Endothelial cell of umbilical vein (primary cell): ENCODE measurements around the gene MAP4K3. TPM values are rescaled to one million over a fixed set of nuclear protein-coding genes. Genes with fewer than 3 reads are reported as not detected.

Experiments
- BruUV-seq: library from RNA; stranded (reverse); fragments of 400-500 nt; replicated peaks from 2 replicates; lab custom pipeline; 2021; lab: Mats Ljungman, UMichigan
- CTCF ChIA-PET: fragments of 300-600, 350-600 bp; sonication (Branson Sonifier 250); formaldehyde crosslinking; loops from one replicate; lab custom pipeline; 2021; ENCODE audit warnings: antibody characterized with exemption, inconsistent platforms; lab: Charles Lee
- POLR2A ChIA-PET: fragments of 300-600, 350-600 bp; sonication (Branson Sonifier 250); formaldehyde crosslinking; loops from one replicate; lab custom pipeline; 2021; ENCODE audit warnings: antibody characterized with exemption, inconsistent platforms; lab: Charles Lee
- DNase-seq: peaks from one replicate; pipeline ENCODE4 v3.0.0-alpha.2; 2011; ENCODE audit warnings: low read depth, low spot score
- FAIRE-seq: peaks from 2 replicates; lab custom pipeline; 2011; peaks lifted over from hg19 to GRCh38; lab: Jason Lieb, UNC
- H2AFZ ChIP-seq: 2 replicates; pipeline ENCODE4 v1.6.0; 2012; ENCODE audit warnings: low read depth, low read length, control low read depth, inconsistent platforms
- H3K27ac ChIP-seq: 2 replicates; pipeline ENCODE4 v1.5.1; 2011; ENCODE audit warnings: low read depth, mild to moderate bottlenecking, control low read depth, low read length, moderate library complexity; ENCODE audit not compliant: insufficient read depth
- H3K27me3 ChIP-seq, 2 experiments: 2 replicates each; pipeline versions ENCODE4 v1.6.0 to v1.6.1; 2011; ENCODE audit warnings: low read length in 2 of 2, mixed read lengths in 1 of 2; ENCODE audit not compliant: control insufficient read depth in 2 of 2, insufficient read depth in 2 of 2
- H3K36me3 ChIP-seq, 2 experiments: 2 replicates in 1 of 2; 3 replicates in 1 of 2; pipeline ENCODE4 v1.5.1; 2011; ENCODE audit warnings: low read length in 2 of 2, mild to moderate bottlenecking in 1 of 2, moderate library complexity in 1 of 2; ENCODE audit not compliant: control insufficient read depth in 2 of 2, insufficient read depth in 2 of 2; ENCODE audit errors: extremely low read depth in 1 of 2
- H3K4me1 ChIP-seq: 3 replicates; pipeline ENCODE4 v1.5.1; 2011; ENCODE audit warnings: mild to moderate bottlenecking, low read length; ENCODE audit not compliant: control insufficient read depth, insufficient read depth; ENCODE audit errors: extremely low read depth
- H3K4me2 ChIP-seq: 2 replicates; pipeline ENCODE4 v1.6.1; 2011; ENCODE audit warnings: low read length, control low read depth, mixed read lengths; ENCODE audit not compliant: insufficient read depth
- H3K4me3 ChIP-seq, 3 experiments: fragments of 200-600 bp in 1 of 3; sonication (generic), shearing (Covaris generic) in 1 of 3; replicated peaks in 1 of 3; 2 replicates each; pipeline ENCODE4 v1.5.1; 2011 to 2016; ENCODE audit warnings: control low read depth in 3 of 3, low read length in 3 of 3, mild to moderate bottlenecking in 2 of 3, inconsistent platforms in 1 of 3, low read depth in 1 of 3, moderate library complexity in 1 of 3; ENCODE audit not compliant: insufficient read depth in 1 of 3
- H3K79me2 ChIP-seq: 2 replicates; pipeline ENCODE4 v1.6.0; 2012; ENCODE audit warnings: low read length, inconsistent platforms; ENCODE audit not compliant: control insufficient read depth, insufficient read depth
- H3K9ac ChIP-seq: replicated peaks from 2 replicates; pipeline ENCODE3; 2011; ENCODE audit warnings: low read length, control low read depth; ENCODE audit not compliant: insufficient read depth; ENCODE audit errors: extremely low read depth
- H3K9me1 ChIP-seq: replicated peaks from 3 replicates; pipeline ENCODE4 v1.6.0; 2011; ENCODE audit warnings: mild to moderate bottlenecking, low read length; ENCODE audit not compliant: control insufficient read depth, insufficient read depth; ENCODE audit errors: extremely low read depth
- H3K9me3 ChIP-seq: replicated peaks from 2 replicates; pipeline ENCODE4 v1.5.1; 2012; ENCODE audit warnings: low read length, inconsistent platforms; ENCODE audit not compliant: control insufficient read depth, insufficient read depth
- H4K20me1 ChIP-seq: replicated peaks from 2 replicates; pipeline ENCODE3; 2011; ENCODE audit warnings: mild to moderate bottlenecking, low read length; ENCODE audit not compliant: control insufficient read depth, insufficient read depth; ENCODE audit errors: extremely low read depth
- EZH2 ChIP-seq: IDR thresholded peaks from 2 replicates; pipeline ENCODE4 v1.6.1; 2012; ENCODE audit warnings: borderline replicate concordance, low read depth, mild to moderate bottlenecking, moderate library complexity, low read length, inconsistent platforms; ENCODE audit not compliant: severe bottlenecking
- FOS ChIP-seq: IDR thresholded peaks from 2 replicates; pipeline ENCODE4 v1.6.1; 2011; ENCODE audit warnings: mild to moderate bottlenecking, low read length, moderate library complexity, borderline replicate concordance; ENCODE audit not compliant: insufficient read depth
- GATA2 ChIP-seq: IDR thresholded peaks from 2 replicates; pipeline ENCODE4 v1.7.0; 2011; ENCODE audit warnings: low read depth, mild to moderate bottlenecking, moderate library complexity, mixed read lengths, low read length; ENCODE audit not compliant: insufficient read length, insufficient read depth
- JUN ChIP-seq: IDR thresholded peaks from 2 replicates; pipeline ENCODE4 v1.6.1; 2011; ENCODE audit warnings: borderline replicate concordance, low read depth; ENCODE audit not compliant: insufficient read length, insufficient read depth
- MYC ChIP-seq: IDR thresholded peaks from one replicate; pipeline ENCODE4 v1.6.1; 2011; ENCODE audit warnings: mild to moderate bottlenecking, low read depth, low read length
- POLR2A ChIP-seq: IDR thresholded peaks from 2 replicates; pipeline ENCODE4 v1.6.1; 2012; ENCODE audit warnings: low read depth, mild to moderate bottlenecking, control low read depth, low read length
- POLR2AphosphoS5 ChIP-seq: IDR thresholded peaks from 2 replicates; pipeline ENCODE4 v1.6.1; 2012; ENCODE audit warnings: low read depth, mild to moderate bottlenecking, control low read depth, low read length, moderate library complexity; ENCODE audit not compliant: insufficient read depth
- dilution Hi-C: fragments of 300-500 bp; cut with MboI; formaldehyde crosslinking; loops from one replicate; pipeline ENCODE4 v1.15.0; 2019; ENCODE audit warnings: low sequenced_read_pairs; ENCODE audit not compliant: extremely low pct_ligation_motif_present
- intact Hi-C: fragments of 100-400 bp; cut with micrococcal nuclease; formaldehyde crosslinking; loops from one replicate; pipeline ENCODE4 v1.10.0; 2022
- polyA plus RNA-seq, 4 experiments: library from polyadenylated mRNA; depleted of rRNA in 3 of 4; stranded (reverse) in 3 of 4; unstranded in 1 of 4; fragments of >200 nt; gene quantifications; 2 replicates each; pipeline versions ENCODE4 v1.2.1 to v1.2.3, GENCODE V29; 2011 to 2012; ENCODE audit warnings: missing spikeins in 1 of 4
- total RNA-seq: library from RNA; stranded (reverse); gene quantifications from 2 replicates; pipeline ENCODE4 v1.2.3, GENCODE V29; 2021
- TF ChIP-seq, protein P1 (sequence below), 2 donors: IDR thresholded peaks; 1 replicate in 1 of 2; 2 replicates in 1 of 2; pipeline ENCODE4 v1.5.1; 2011; ENCODE audit warnings: low read length in 2 of 2, mild to moderate bottlenecking in 2 of 2, moderate library complexity in 2 of 2, control low read depth in 1 of 2, inconsistent platforms in 1 of 2, low read depth in 1 of 2; ENCODE audit not compliant: insufficient read depth in 1 of 2; ENCODE audit errors: extremely low read depth in 1 of 2
- TF ChIP-seq, protein P2 (sequence below): IDR thresholded peaks from 2 replicates; pipeline ENCODE4 v1.6.1; 2011; ENCODE audit not compliant: insufficient read depth, insufficient read length

MAP4K3 gene
- total and polyA plus RNA-seq, 2 donors (not counting 3 experiments of a cell fraction or from before 2014, with no cell fraction given), result 8.0 to 45.9 TPM

DNA sequence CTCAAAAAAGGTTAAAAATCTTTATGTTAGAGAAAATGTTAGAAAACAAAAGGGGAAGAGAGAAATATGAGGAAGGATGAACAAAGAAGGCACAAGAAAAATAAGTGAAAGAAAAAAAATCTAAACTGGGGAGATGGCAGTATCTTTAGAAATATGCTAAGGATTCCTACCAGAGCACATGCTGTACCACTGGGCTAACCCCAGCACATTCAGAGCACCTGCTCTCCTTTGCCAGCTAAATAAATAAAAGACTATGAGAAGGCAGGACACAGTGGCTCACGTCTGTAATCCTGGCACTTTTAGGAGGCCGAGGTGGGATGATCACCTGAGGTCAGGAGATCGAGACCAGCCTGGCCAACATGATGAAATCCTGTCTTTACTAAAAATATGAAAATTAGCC lies 101.2 kb downstream of the MAP4K3 start:
- Histone ChIP-seq H2AFZ (no peak overlapping the region), H3K27me3 (no peaks in the 10 kb centered on the region), H3K36me3 (no peaks in the 10 kb centered on the region), H3K4me1 (no peaks in the 10 kb centered on the region), H3K4me2 (no peak overlapping the region), H3K27ac (no peak overlapping the region), H3K9me1 (no peaks in the 10 kb centered on the region), H4K20me1 (no peaks in the 10 kb centered on the region), H3K4me3 (no peak overlapping the region), H3K9me3 (no peaks in the 10 kb centered on the region), H3K9ac (no peak overlapping the region), H3K79me2 (peaks cover 5% of the 10 kb centered on the region)
- dilution Hi-C loops (no loop called here), intact Hi-C loops (no loop called here)
- TF ChIP-seq MYC (no peak), POLR2AphosphoS5 (no peak), GATA2 (no peak), JUN (no peak), FOS (no peak), POLR2A (no peak), EZH2 (no peak)
- TF ChIP-seq, protein P1, sequence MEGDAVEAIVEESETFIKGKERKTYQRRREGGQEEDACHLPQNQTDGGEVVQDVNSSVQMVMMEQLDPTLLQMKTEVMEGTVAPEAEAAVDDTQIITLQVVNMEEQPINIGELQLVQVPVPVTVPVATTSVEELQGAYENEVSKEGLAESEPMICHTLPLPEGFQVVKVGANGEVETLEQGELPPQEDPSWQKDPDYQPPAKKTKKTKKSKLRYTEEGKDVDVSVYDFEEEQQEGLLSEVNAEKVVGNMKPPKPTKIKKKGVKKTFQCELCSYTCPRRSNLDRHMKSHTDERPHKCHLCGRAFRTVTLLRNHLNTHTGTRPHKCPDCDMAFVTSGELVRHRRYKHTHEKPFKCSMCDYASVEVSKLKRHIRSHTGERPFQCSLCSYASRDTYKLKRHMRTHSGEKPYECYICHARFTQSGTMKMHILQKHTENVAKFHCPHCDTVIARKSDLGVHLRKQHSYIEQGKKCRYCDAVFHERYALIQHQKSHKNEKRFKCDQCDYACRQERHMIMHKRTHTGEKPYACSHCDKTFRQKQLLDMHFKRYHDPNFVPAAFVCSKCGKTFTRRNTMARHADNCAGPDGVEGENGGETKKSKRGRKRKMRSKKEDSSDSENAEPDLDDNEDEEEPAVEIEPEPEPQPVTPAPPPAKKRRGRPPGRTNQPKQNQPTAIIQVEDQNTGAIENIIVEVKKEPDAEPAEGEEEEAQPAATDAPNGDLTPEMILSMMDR (IDR thresholded peaks at IDR 0.05; ENCODE audit: extremely low read depth in 1 of 2, insufficient read depth in 1 of 2, low read depth in 1 of 2, low read length in 2 of 2), result no peak
- TF ChIP-seq, protein P2, sequence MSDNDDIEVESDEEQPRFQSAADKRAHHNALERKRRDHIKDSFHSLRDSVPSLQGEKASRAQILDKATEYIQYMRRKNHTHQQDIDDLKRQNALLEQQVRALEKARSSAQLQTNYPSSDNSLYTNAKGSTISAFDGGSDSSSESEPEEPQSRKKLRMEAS, result no peak
- POLR2A ChIA-PET, result no interaction called here
- DNase-seq, result no peak
- BruUV-seq, result no TSS peak
- no peak for FAIRE-seq
- CTCF ChIA-PET, result interaction anchor here (1.3 kb wide), 1 partner anchor 44 kb away, joined by 4 read pairs; no protein-coding TSS in a partner anchor
